Stomach (tissue), 9 donors: Measurements from ENCODE around the gene RILPL2. TPM values are rescaled to one million over a fixed set of nuclear protein-coding genes. Genes with fewer than 3 reads are reported as not detected.
A peak's percentile ranks its signal among the peaks of the same experiment; 100 is the strongest.
"Not testable (repeated sequence)": the region's sequence is repeated elsewhere in the genome, so short reads cannot be mapped to it uniquely, and the experiment has no call there.

Experiments
- DNase-seq, 2 donors: peaks; one replicate each; pipeline versions ENCODE4 v3.0.0 to v3.0.0-alpha.2; 2013 to 2019
- H3K27ac ChIP-seq, 5 donors: fragments of 200-600 bp in 4 of 5; sonication (generic) in 4 of 5; one replicate each; pipeline ENCODE4 v1.5.1; 2013 to 2019; ENCODE audit warnings: mild to moderate bottlenecking in 1 of 5, moderate library complexity in 1 of 5
- H3K27me3 ChIP-seq, 3 donors: fragments of 200-600 bp; sonication (generic); one replicate each; pipeline ENCODE4 v1.5.1; 2017 to 2019; ENCODE audit warnings: mixed run types in 1 of 3
- H3K36me3 ChIP-seq, 4 donors: fragments of 200-600 bp; sonication (generic); 1 replicate in 3 of 4; 2 replicates in 1 of 4; pipeline ENCODE4 v1.5.1; 2016 to 2019
- H3K4me1 ChIP-seq, 4 donors: fragments of 200-600 bp; sonication (generic); one replicate each; pipeline ENCODE4 v1.5.1; 2016 to 2019
- H3K4me3 ChIP-seq, 4 donors: fragments of 200-600 bp; sonication (generic) in 3 of 4; one replicate each; pipeline ENCODE4 v1.5.1; 2016 to 2019; ENCODE audit warnings: mild to moderate bottlenecking in 1 of 4
- H3K9me3 ChIP-seq, 4 donors: fragments of 200-600 bp; sonication (generic); one replicate each; pipeline ENCODE4 v1.5.1; 2016 to 2019
- EP300 ChIP-seq: sonication (generic); formaldehyde crosslinking; IDR thresholded peaks from one replicate; pipeline ENCODE4 v1.6.1; 2017; ENCODE audit warnings: antibody characterized with exemption
- POLR2A ChIP-seq, 4 donors: fragments of 450-650 bp; IDR thresholded peaks; one replicate each; pipeline ENCODE4 v1.6.1; 2016; ENCODE audit warnings: antibody characterized with exemption in 4 of 4, control low read depth in 2 of 4, mild to moderate bottlenecking in 1 of 4, moderate library complexity in 1 of 4
- POLR2AphosphoS5 ChIP-seq, 3 donors: sonication (generic); formaldehyde crosslinking; IDR thresholded peaks; one replicate each; pipeline ENCODE4 v1.6.1; 2016; ENCODE audit warnings: antibody characterized with exemption in 3 of 3
- WGBS, 5 donors: extraction: QIAGEN DNeasy Blood & Tissue Kit in 3 of 5; methylation state at CpG; one replicate each; pipeline versions ENCODE4 v1.1.5 to v1.1.7; 2013 to 2018; 5-methylcytosine and 5-hydroxymethylcytosine counted together
- intact Hi-C: fragments of 100-400 bp; cut with DNase I; formaldehyde crosslinking; loops from one replicate; pipeline ENCODE4 v1.15.1; 2023; ENCODE audit warnings: low total_unique reads
- polyA plus RNA-seq, 3 donors: library from polyadenylated mRNA; stranded (reverse); fragments of 200-250 nt; gene quantifications; one replicate each; pipeline ENCODE4 v1.2.3, GENCODE V29; 2013
- total RNA-seq, 5 donors: library from RNA; depleted of rRNA; stranded (reverse); fragments of >200 nt; gene quantifications; one replicate each; pipeline versions ENCODE4 v1.1.0 to v1.2.3, GENCODE V29; 2014 to 2016
- TF ChIP-seq, protein P1 (sequence below), 7 experiments: fragments of 450-650 bp in 4 of 7; fragments of 200-600 bp in 3 of 7; sonication (generic) in 3 of 7; IDR thresholded peaks; one replicate each; pipeline ENCODE4 v1.5.1; 2016 to 2019; ENCODE audit warnings: antibody characterized with exemption in 7 of 7, control low read depth in 2 of 7, mild to moderate bottlenecking in 1 of 7
- donor health status: healthy with polysubstance abuse.
- donor health status: Bipolar disorder and iron deficiency.
- donor health status: healthy.

Gene RILPL2
- total and polyA plus RNA-seq, 8 donors = 2.0 to 5.9 (median 4.5) TPM

DNA sequence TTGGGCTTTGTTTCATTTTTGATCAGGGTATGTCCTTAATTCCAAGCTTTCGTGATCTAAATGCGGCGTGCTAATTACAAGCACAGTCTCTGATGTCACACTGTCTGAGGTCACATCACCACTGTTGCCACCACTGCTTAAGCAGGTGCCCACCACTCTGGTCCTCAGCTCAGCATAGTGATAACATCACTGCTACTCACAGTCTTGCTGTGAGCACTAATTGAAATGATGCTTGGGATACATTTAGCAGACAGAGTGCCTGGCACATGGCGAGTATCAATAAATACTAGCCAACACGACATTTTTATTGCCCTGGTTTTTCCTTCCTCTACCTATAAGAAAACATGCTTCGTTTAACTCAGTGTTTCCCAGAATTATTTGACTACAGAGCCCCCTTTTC, 7.9 kb downstream of the RILPL2 start:
- Histone ChIP-seq H3K4me3 (no peak overlapping the region), H3K9me3 (no peaks in the 10 kb centered on the region), H3K27me3 (no peaks in the 10 kb centered on the region), H3K4me1 (peaks cover 0 to 25% (median 16%) of the 10 kb centered on the region in 4 donors), H3K27ac (no peak overlapping the region), H3K36me3 (peaks cover 4 to 64% (median 57%) of the 10 kb centered on the region in 4 donors)
- TF ChIP-seq, protein P1, sequence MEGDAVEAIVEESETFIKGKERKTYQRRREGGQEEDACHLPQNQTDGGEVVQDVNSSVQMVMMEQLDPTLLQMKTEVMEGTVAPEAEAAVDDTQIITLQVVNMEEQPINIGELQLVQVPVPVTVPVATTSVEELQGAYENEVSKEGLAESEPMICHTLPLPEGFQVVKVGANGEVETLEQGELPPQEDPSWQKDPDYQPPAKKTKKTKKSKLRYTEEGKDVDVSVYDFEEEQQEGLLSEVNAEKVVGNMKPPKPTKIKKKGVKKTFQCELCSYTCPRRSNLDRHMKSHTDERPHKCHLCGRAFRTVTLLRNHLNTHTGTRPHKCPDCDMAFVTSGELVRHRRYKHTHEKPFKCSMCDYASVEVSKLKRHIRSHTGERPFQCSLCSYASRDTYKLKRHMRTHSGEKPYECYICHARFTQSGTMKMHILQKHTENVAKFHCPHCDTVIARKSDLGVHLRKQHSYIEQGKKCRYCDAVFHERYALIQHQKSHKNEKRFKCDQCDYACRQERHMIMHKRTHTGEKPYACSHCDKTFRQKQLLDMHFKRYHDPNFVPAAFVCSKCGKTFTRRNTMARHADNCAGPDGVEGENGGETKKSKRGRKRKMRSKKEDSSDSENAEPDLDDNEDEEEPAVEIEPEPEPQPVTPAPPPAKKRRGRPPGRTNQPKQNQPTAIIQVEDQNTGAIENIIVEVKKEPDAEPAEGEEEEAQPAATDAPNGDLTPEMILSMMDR (IDR thresholded peaks at IDR 0.05) = no peak
- TF ChIP-seq EP300 (no peak), POLR2AphosphoS5 (IDR thresholded peaks at IDR 0.05) (no peak), POLR2A (IDR thresholded peaks at IDR 0.05) (no peak)
- intact Hi-C loops = no loop called here
- 88 to 97% (median 93%) methylated on average over 6 of the region's 6 CpGs for WGBS, 5 donors
- DNase-seq = no peak

DNA sequence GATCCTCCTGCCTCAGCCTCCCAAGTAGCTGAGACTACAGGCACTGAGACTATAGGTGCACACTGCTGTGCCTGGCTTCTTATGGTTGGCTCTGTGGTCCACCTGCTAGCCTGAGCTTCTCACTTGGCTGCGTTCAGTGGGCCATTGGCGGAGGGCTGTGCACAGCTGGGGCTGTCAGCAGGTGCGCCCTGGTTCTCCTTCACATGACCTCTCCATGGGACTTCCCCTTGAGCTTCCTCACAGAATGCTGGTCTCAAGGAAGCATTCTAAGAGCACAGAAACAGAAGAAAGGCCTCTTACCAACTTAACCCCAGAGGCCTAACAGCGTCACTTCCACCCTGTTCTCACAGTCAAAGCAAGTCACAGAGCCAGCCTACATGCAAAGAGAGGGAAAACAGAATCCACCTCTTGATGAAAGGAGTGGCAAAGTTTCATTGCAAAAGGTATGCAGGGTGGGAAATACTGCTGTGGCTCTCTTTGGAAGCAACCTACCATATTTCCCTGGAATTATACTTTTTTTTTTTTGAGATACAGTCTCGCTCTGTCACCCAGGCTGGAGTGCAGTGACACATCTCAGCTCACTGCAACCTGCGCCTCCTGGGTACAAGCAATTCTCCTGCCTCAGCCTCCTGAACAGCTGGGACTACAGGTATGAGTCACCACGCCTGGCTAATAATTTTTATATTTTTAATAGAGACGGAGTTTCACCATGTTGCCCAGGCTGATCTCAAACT, 9.3 kb downstream of the RILPL2 start:
- Histone ChIP-seq H3K27me3 (no peaks in the 10 kb centered on the region), H3K36me3 (peaks cover 12 to 78% (median 71%) of the 10 kb centered on the region in 4 donors), H3K27ac (no peak overlapping the region), H3K4me3 (no peak overlapping the region), H3K9me3 (no peaks in the 10 kb centered on the region), H3K4me1 (peaks cover 0 to 11% (median 6%) of the 10 kb centered on the region in 4 donors)
- intact Hi-C loops = no loop called here
- peak in 1 of 2 donors; percentile 45 for DNase-seq
- TF ChIP-seq EP300 = no peak
- TF ChIP-seq, protein P1 (IDR thresholded peaks at IDR 0.05) = no peak
- TF ChIP-seq POLR2AphosphoS5 (IDR thresholded peaks at IDR 0.05) = no peak
- TF ChIP-seq POLR2A (IDR thresholded peaks at IDR 0.05) = no peak
- 82 to 91% (median 88%) methylated on average over 8 of the region's 8 CpGs for WGBS, 5 donors

DNA sequence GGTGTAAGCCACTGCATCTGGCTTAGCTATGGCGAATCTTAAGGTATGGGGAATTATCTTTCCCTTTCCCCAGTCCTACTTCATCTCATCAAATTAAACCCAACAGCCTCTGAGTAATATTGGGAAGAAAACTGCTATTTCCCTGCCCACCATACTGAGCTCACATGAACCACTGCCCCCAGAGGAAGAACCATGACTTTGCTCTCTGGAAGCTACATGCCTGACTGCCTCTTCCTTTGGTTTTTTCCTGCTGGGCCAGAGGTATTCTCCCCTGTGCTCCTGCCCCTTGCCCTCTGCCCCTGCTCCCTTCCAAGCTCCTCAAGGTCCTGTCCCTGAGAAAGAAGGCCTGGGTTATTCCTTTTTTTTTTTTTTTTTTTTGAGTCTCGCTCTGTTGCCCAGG, 15.2 kb downstream of the RILPL2 start:
- WGBS, 5 donors = 92 to 100% (median 99%) methylated on average over 2 of the region's 2 CpGs
- TF ChIP-seq POLR2AphosphoS5 (IDR thresholded peaks at IDR 0.05) (no peak), EP300 (no peak), POLR2A (IDR thresholded peaks at IDR 0.05) (no peak)
- TF ChIP-seq, protein P1 (IDR thresholded peaks at IDR 0.05) = no peak
- DNase-seq = no peak
- Histone ChIP-seq H3K4me3 (no peak overlapping the region), H3K27ac (no peak overlapping the region), H3K27me3 (no peaks in the 10 kb centered on the region), H3K9me3 (no peaks in the 10 kb centered on the region), H3K4me1 (no peaks in the 10 kb centered on the region), H3K36me3 (peaks cover 12 to 79% (median 77%) of the 10 kb centered on the region in 4 donors)
- intact Hi-C loops = no loop called here

DNA sequence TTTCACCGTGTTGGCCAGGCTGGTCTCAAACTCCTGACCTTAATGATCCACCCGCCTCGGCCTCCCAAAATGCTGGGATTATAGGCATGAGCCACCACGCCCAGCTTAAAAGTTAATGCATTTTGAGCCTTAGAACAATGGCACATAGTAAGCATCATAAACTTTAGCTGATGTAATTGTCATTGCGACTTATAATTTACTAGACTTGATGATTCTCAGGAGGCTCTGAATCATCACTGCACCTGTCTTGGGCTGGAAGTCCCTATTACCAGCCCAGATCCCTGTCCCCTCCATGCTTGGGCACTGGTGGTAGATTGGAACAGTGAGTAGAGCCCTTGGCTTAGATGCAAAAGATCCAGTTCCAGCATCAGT, 26.5 kb downstream of the RILPL2 start:
- TF ChIP-seq, protein P1 (IDR thresholded peaks at IDR 0.05) = no peak
- no peak for TF ChIP-seq POLR2AphosphoS5 (IDR thresholded peaks at IDR 0.05)
- no peak for TF ChIP-seq EP300
- TF ChIP-seq POLR2A (IDR thresholded peaks at IDR 0.05) = no peak
- 90 to 98% (median 91%) methylated on average over 5 of the region's 5 CpGs for WGBS, 5 donors
- H3K9me3 ChIP-seq = no peaks in the 10 kb centered on the region
- no peak overlapping the region for H3K4me3 ChIP-seq
- DNase-seq = no peak
- intact Hi-C loops = no loop called here
- H3K36me3 ChIP-seq = peaks cover 31 to 75% (median 72%) of the 10 kb centered on the region in 4 donors
- H3K27me3 ChIP-seq = no peaks in the 10 kb centered on the region
- no peak overlapping the region for H3K27ac ChIP-seq
- H3K4me1 ChIP-seq = peaks cover 0 to 12% (median 3%) of the 10 kb centered on the region in 4 donors

DNA sequence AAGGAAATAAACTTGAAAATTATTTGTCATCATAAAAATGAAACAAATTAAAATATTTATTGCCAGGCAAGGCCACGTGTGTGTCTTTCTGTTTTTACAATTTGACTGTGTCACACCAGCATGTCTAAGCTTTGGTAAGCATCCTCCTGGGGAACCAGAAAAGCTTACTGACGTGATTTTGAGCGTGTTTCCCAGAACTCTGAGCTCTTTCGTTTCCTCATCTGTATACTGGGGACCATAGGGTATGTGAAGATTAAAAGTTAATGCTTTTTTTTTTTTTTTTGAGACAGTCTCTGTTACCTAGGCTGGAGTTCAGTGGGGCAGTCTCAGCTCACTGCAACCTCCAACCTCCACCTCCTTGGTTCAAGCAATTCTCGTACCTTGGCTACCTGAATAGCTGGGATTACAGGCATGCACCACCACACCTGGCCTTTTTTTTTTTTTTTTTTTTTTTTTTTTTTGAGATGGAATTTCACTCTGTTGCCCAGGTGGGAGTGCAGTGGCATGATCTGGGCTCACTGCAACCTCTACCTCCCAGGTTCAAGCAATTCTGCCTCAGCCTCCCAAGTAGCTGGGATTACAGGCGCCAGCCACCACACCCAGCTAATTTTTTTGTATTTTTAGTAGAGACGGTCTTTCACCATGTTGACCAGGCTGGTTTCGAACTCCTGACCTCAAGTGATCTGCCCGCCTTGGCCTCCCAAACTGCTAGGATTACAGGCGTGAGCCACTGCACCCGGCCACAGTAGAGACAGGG, 27.0 kb downstream of the RILPL2 start:
- H3K9me3 ChIP-seq, H3K27me3 ChIP-seq, H3K4me3 ChIP-seq, H3K27ac ChIP-seq, DNase-seq, intact Hi-C loops: not testable (repeated sequence)
- WGBS, 5 donors = 84 to 92% (median 87%) methylated on average over 11 of the region's 11 CpGs
- Histone ChIP-seq H3K4me1 (peaks cover 0 to 12% (median 3%) of the 10 kb centered on the region in 4 donors), H3K36me3 (peaks cover 37 to 75% (median 74%) of the 10 kb centered on the region in 4 donors)

DNA sequence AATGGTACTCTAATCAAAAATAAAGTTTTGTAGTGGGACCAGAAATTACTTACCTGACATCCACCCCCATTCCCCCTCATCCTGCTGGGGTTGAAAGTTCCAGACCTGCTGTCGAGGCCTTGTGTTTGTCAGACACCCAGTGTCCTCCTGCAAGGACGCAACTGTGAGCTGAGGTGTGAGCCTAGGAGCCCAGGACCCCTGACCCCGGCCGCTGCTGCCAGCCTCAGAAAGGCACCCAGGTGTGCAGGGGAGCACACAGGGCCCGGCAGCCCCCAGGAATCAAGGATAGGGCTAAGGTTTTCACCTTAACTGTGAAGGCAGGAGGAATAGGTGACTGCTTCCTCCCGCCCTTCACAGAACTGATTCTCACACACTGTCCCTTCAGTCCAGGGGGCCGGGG, 27.9 kb downstream of the RILPL2 start:
- DNase-seq, intact Hi-C loops, H3K27me3 ChIP-seq, H3K9me3 ChIP-seq, H3K4me3 ChIP-seq, H3K27ac ChIP-seq: not testable (repeated sequence)
- 94 to 100% (median 96%) methylated on average over 5 to 7 of the region's 7 CpGs for WGBS, 5 donors
- peaks cover 44 to 78% (median 77%) of the 10 kb centered on the region in 4 donors for H3K36me3 ChIP-seq
- H3K4me1 ChIP-seq = peaks cover 0 to 15% (median 3%) of the 10 kb centered on the region in 4 donors

DNA sequence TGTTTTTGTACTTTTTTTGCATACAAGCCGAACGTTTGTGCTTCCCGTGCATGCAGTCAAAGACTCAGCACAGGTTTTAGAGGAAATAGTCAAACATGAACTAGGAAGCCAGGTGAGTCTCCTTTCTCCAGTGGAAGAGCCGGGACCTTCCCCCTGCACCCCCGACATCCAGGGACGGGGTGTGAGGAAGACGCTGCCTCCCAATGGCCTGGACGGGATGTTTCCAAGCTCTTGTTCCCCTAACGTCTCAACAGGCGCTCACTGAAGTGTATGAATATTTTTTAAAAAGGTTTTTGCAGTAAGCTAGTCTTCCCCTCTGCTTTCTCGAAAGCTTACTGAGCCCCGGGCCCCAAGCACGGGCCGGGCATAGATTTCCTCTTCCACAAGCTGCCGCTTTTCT, 28.6 kb downstream of the RILPL2 start:
- peaks cover 51 to 83% (median 80%) of the 10 kb centered on the region in 4 donors for H3K36me3 ChIP-seq
- intact Hi-C loops = not testable (repeated sequence)
- WGBS, 5 donors = 72 to 82% (median 77%) methylated on average over 12 to 14 of the region's 15 CpGs

More for the DNA sequence above, 28.6 kb downstream of the RILPL2 start:
- not testable (repeated sequence) for H3K9me3 ChIP-seq, H3K27ac ChIP-seq, DNase-seq, H3K27me3 ChIP-seq, H3K4me3 ChIP-seq
- H3K4me1 ChIP-seq = peaks cover 0 to 19% (median 3%) of the 10 kb centered on the region in 4 donors
